ENCODE results near the gene TTPAL.

GRCh38 chr20:44456611-44457010 lies 19.1 kb upstream of the TTPAL start:
- TF ChIP-seq POLR2AphosphoS5 (IDR thresholded peaks at IDR 0.05): no peak
- no peak for TF ChIP-seq POLR2A (IDR thresholded peaks at IDR 0.05)

Measured in spleen (tissue), 3 donors.